ENCODE data around the gene GPR32.
A peak's percentile ranks its signal among the peaks of the same experiment; 100 is the strongest.

Gene GPR32

GRCh38 chr19:50790922-50791467 is 20.7 kb downstream of the GPR32 start (continued):
- TF ChIP-seq ZBTB44 (tag by site-specific recombination; IDR thresholded peaks at IDR 0.05) = no peak
- TF ChIP-seq KLF9 (tag by site-specific recombination; IDR thresholded peaks at IDR 0.05; ENCODE audit: low read depth) = no peak
- TF ChIP-seq ZNF404 (tag by site-specific recombination; IDR thresholded peaks at IDR 0.05) = no peak
- TF ChIP-seq ZNF248 (tag by site-specific recombination; IDR thresholded peaks at IDR 0.05) = no peak
- TF ChIP-seq ZNF513 (tag by site-specific recombination; IDR thresholded peaks at IDR 0.05) = no peak
- TF ChIP-seq ZBTB48 (tag by site-specific recombination; IDR thresholded peaks at IDR 0.05) = no peak
- no peak for TF ChIP-seq ZNF239 (tag by site-specific recombination; IDR thresholded peaks at IDR 0.05)
- TF ChIP-seq, protein P1, sequence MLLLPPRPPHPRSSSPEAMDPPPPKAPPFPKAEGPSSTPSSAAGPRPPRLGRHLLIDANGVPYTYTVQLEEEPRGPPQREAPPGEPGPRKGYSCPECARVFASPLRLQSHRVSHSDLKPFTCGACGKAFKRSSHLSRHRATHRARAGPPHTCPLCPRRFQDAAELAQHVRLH (tag by site-specific recombination; IDR thresholded peaks at IDR 0.05) = peak; percentile 33; the same call in 1 of the 2 replicates
- TF ChIP-seq ZNF138 (tag by site-specific recombination; IDR thresholded peaks at IDR 0.05; ENCODE audit: borderline replicate concordance) = no peak
- no peak for TF ChIP-seq ZNF211 (tag by site-specific recombination; IDR thresholded peaks at IDR 0.05; ENCODE audit: low read depth)
- no peak for TF ChIP-seq ZNF2 (tag by site-specific recombination; IDR thresholded peaks at IDR 0.05)
- TF ChIP-seq RBAK (tag by site-specific recombination; IDR thresholded peaks at IDR 0.05) = no peak
- TF ChIP-seq ZNF548 (tag by site-specific recombination; IDR thresholded peaks at IDR 0.05) = no peak
- TF ChIP-seq SCRT1 (tag by site-specific recombination; IDR thresholded peaks at IDR 0.05; ENCODE audit: borderline replicate concordance) = peak; percentile 69; the same call in 1 of the 2 replicates
- no peak for TF ChIP-seq GLI4 (tag by site-specific recombination; IDR thresholded peaks at IDR 0.05)
- TF ChIP-seq ZNF354C (tag by site-specific recombination; IDR thresholded peaks at IDR 0.05; ENCODE audit: borderline replicate concordance, low read depth) = no peak
- no peak for TF ChIP-seq ZSCAN23 (tag by site-specific recombination; IDR thresholded peaks at IDR 0.05)
- no peak for TF ChIP-seq ZFHX2 (tag by site-specific recombination; conservative IDR thresholded peaks at IDR 0.05)
- 0 out of 2 replicates have a peak, but pooled peaks have one; percentile 7 for TF ChIP-seq GFI1B (tag by site-specific recombination; IDR thresholded peaks at IDR 0.05)
- TF ChIP-seq ZNF791 (tag by site-specific recombination; IDR thresholded peaks at IDR 0.05) = no peak
- no peak for TF ChIP-seq YY1 (tag by site-specific recombination; IDR thresholded peaks at IDR 0.05)
- TF ChIP-seq ZNF26 (tag by site-specific recombination; IDR thresholded peaks at IDR 0.05) = no peak
- TF ChIP-seq ZNF610 (tag by site-specific recombination; IDR thresholded peaks at IDR 0.05; ENCODE audit: borderline replicate concordance) = no peak
- TF ChIP-seq ZNF132 (tag by site-specific recombination; IDR thresholded peaks at IDR 0.05; ENCODE audit: borderline replicate concordance) = no peak
- no peak; the same call in 1 of the 2 replicates for TF ChIP-seq ZNF76 (tag by site-specific recombination; IDR thresholded peaks at IDR 0.05; ENCODE audit: borderline replicate concordance, low read depth)
- no peak for TF ChIP-seq ZNF623 (tag by site-specific recombination; IDR thresholded peaks at IDR 0.05)
- no peak for TF ChIP-seq HOXC10 (CRISPR knock-in tag; IDR thresholded peaks at IDR 0.05)
- no peak for TF ChIP-seq OVOL3 (tag by site-specific recombination; IDR thresholded peaks at IDR 0.05)
- no peak for TF ChIP-seq ZSCAN30 (tag by site-specific recombination; IDR thresholded peaks at IDR 0.05)
- TF ChIP-seq SALL2 (tag by site-specific recombination; IDR thresholded peaks at IDR 0.05; ENCODE audit: borderline replicate concordance) = no peak
- TF ChIP-seq, protein P2, sequence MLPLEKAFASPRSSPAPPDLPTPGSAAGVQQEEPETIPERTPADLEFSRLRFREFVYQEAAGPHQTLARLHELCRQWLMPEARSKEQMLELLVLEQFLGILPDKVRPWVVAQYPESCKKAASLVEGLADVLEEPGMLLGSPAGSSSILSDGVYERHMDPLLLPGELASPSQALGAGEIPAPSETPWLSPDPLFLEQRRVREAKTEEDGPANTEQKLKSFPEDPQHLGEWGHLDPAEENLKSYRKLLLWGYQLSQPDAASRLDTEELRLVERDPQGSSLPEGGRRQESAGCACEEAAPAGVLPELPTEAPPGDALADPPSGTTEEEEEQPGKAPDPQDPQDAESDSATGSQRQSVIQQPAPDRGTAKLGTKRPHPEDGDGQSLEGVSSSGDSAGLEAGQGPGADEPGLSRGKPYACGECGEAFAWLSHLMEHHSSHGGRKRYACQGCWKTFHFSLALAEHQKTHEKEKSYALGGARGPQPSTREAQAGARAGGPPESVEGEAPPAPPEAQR (tag by site-specific recombination; IDR thresholded peaks at IDR 0.05) = no peak
- TF ChIP-seq, protein P3, sequence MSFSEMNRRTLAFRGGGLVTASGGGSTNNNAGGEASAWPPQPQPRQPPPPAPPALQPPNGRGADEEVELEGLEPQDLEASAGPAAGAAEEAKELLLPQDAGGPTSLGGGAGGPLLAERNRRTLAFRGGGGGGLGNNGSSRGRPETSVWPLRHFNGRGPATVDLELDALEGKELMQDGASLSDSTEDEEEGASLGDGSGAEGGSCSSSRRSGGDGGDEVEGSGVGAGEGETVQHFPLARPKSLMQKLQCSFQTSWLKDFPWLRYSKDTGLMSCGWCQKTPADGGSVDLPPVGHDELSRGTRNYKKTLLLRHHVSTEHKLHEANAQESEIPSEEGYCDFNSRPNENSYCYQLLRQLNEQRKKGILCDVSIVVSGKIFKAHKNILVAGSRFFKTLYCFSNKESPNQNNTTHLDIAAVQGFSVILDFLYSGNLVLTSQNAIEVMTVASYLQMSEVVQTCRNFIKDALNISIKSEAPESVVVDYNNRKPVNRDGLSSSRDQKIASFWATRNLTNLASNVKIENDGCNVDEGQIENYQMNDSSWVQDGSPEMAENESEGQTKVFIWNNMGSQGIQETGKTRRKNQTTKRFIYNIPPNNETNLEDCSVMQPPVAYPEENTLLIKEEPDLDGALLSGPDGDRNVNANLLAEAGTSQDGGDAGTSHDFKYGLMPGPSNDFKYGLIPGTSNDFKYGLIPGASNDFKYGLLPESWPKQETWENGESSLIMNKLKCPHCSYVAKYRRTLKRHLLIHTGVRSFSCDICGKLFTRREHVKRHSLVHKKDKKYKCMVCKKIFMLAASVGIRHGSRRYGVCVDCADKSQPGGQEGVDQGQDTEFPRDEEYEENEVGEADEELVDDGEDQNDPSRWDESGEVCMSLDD (tag by site-specific recombination; IDR thresholded peaks at IDR 0.05) = no peak
- TF ChIP-seq MYNN (tag by site-specific recombination; IDR thresholded peaks at IDR 0.05; ENCODE audit: borderline replicate concordance) = no peak
